GM19193 (cell line): ENCODE measurements around the gene STARD3.

Source experiments
- POLR2A ChIP-seq: IDR thresholded peaks from 4 replicates; pipeline ENCODE4 v1.6.1; 2011; ENCODE audit not compliant: insufficient read depth, insufficient read length; ENCODE audit errors: extremely low read depth

STARD3 gene

DNA sequence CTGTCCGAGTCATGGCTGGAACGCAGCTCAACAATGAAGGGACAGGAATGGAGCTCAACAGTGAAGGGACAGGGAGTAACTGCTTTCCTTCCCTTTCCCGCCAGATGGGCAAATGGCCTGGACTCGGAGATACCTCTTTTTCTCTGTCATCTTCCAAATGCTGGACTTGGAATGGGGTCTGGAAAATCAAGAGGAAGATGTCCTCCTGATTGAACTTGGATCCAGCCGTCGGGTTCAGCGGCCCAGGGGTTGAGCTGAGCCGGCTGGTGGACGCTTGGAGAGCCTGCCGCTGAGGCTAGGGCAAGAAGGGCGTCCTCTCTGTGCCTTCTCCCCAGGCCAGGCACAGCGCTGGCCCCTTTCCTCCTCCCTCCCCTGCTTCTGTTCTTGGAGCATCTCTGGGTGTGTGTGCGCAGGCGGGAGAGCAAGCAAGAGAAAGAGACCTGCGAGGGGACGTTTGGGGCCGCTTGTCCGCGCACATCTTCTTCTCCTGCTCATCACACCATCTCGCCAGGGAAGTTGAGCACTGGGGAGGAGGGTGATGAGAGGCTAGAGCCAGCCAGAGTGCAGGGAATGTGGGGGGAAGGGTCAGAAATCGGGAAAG, 35.8 kb upstream of the STARD3 start:
- TF ChIP-seq POLR2A: no peak

DNA sequence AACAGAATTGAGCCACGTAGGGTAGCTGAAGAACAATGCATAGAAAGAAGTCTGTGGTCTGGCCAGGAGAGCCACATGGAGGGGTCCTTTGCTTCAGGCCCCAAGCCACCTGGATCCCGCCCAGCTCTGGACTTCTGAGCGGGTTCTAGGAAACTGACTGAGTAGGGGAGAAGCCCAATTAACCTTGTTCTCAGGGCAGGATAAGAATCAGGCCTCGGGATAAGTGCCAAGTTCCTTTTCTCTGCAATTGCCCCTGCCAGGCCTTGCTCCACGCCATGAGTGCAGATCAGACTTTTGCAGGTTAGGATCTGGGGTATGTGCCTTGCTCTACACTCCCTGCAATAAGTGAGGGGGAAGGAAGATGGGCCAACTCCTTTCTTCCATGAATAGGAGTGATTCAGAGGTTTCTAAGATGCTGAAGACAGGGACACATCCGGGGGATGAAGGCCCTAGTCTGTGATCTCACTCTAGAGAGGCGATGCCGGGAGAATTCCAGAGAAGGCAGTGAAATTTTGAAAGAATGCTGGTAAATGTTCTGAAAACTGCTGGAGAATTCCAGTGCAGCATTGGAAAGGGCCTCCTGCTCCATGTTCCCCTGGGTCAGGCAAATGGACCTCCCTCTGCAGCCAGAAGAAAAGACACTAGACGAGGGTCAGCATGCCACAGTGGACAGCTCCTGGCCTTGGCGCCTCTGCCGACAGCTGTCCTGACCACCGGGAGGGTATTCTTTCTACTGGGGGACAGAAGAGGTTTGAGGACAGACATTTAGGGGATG, 35.0 kb upstream of the STARD3 start:
- TF ChIP-seq POLR2A: no peak

DNA sequence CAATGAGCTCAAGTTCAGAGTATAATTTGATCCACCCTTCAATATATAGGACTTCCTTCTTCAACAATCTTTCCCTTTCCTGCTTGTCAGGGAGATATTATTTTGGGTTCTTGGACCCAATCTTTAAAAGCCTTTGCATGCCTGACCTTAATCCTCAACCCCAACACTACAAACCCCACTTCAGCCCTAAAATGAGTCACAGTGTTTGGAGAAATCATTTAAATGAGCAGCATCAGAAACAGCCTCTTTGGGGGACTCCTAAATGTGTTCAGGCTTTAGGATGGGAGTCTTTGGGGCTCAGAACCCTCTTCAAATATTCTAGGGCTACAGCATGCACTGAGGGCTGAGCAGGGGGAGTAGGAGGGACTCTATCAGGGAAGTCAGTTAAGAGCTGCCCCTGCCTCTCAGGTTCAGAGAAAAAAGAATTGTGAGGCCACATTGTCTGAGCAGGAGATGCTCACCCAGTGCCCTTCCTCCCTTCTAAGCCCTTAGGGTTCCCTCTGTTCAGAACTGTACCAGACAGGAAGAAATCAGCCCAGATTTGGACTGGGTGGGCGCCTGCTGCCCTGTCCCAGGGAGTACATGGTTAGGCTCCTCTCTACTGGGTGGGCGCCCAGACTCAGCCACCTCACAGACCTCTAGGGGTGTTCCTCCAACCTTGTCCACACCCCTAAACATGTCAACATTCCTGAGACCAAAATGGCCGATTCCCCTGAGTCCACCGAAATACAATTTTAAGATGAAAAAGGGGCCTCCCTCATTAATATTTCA, 34.2 kb upstream of the STARD3 start:
- TF ChIP-seq POLR2A: no peak

DNA sequence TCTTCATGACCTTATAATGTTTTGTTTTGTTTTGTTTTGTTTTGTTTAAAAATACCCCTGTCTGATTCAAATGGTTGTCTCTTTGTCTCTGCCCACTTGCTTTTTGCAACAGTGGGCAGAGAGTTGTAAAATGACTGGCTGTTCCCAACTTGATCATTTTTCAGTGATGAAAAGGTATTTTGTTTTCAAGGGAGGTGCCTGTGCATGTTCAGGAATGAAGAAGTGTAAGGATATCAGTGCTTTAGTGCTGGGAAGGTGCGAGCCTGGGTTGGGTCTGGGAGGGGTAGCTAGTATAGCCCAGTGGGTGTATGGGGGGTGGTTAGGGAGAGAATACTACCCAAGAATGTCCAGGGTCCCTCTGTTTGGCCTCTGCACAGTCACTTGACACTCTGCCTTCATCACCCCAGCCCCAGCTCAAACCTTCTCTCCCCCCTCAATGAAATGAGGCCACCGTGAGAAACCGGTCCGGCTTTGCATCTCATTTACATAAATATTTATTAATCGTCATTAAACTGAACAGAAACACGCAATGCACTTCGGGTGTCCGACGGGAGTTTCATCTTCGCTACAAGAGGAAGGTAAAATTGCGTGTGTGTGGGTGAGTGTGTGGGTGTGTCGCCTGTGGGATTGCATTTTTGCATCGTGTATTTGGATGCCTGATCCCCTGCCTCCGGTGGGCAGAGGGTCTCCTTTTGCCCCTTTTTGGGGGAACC, 33.5 kb upstream of the STARD3 start:
- TF ChIP-seq POLR2A: no peak

DNA sequence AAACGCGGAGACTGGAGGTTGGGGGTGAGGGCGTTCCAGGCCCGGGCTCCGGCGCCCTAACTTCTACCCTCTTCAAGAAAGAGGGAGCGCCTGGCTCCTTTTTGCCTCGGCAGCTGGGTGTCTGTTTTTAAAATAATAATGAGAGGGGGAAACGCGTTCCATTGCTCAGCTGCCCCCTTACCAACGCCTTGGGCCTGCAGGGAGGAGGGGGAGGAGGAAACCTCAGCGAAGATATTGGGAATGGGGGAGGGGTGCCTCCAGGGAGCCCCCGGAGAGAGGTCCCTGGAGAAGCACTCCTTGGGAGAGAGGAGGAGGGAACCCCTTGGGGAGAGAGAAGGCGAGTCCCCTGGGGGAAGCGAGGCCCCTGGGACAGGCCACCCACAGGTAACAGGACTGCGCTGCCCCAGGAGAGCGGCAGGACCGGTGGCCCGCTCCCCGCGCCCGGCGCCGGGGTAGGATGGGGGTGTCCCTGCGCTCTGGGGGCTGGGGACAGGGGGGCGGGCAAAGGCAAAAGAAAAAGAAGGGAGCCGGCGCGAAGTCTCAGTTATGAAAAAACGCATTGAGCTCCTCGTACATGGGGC, 31.9 kb upstream of the STARD3 start:
- no peak for TF ChIP-seq POLR2A

DNA sequence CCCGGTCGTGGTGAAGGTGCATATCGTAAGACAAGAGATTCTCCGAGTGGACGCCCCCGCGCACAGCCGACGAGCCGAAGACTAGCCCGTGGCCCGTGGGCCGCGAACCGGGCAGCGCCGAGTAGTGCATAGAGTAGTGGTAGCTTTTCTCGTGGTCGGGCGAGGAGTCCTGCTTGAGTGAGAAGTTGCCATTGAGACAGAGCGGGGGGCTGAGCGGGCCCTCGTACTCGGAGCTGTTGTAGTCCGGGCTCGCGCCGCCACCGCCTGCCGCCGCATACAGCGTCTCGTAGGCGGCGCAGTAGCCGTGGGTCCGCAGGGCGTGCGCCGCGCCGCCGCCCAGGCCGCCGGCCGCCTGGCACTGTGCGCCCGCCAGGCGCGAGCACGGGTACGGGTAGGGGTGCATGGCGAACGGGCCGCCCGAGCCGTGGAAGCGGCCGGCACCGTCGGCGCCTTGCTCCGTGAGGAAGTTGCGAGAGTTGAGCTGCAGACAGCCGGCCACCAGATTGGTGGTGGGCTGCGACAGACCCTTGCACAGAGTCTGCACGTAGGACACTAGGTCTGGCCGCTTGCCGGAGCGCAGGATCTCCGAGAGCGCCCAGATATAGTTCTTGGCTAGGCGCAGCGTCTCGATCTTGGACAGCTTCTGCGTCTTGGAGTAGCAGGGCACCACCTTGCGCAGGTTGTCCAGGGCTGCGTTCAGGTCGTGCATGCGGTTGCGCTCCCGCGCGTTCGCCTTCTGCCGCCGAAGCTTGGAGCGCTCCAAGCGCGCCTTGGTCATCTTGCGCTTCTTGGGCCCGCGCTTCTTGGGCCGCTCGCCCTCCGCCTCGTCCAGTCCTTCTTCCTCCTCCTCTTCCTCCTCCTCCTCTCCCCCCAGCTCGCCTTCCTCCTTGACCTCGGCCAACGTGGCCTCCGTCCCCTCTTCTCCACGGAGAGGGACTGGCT, 31.2 kb upstream of the STARD3 start:
- no peak for TF ChIP-seq POLR2A

DNA sequence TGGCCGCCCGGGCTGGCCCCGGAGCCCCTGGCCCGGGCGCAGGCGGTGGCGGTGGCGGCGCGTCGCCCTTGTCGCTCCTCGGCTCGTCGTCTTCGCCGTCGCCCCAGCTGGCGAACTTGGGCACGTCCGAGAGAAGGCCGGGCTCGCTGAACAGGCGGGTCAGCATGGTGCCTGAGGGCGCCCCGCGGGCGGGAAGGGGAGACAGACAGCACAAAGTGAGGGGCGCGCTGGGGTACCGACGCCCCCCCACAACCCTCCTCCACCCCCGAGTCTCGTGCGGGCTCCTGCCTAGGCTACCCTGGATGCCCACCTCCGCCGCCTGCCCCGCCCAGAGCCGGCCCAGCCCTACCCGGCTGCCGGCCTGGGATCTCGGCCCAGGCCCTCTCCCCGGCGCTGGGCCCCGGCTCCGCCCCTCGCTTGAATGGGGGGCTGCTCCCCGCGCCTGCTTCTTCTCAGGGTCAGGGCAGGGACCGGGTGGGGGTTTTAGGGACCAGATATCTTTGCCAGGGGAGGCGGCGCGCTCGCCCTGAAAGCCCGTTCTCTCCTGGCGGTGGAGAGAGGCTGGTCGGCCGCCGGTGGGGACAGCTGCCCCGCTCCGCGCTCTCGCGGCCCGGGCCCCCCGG, 30.4 kb upstream of the STARD3 start:
- no peak for TF ChIP-seq POLR2A

DNA sequence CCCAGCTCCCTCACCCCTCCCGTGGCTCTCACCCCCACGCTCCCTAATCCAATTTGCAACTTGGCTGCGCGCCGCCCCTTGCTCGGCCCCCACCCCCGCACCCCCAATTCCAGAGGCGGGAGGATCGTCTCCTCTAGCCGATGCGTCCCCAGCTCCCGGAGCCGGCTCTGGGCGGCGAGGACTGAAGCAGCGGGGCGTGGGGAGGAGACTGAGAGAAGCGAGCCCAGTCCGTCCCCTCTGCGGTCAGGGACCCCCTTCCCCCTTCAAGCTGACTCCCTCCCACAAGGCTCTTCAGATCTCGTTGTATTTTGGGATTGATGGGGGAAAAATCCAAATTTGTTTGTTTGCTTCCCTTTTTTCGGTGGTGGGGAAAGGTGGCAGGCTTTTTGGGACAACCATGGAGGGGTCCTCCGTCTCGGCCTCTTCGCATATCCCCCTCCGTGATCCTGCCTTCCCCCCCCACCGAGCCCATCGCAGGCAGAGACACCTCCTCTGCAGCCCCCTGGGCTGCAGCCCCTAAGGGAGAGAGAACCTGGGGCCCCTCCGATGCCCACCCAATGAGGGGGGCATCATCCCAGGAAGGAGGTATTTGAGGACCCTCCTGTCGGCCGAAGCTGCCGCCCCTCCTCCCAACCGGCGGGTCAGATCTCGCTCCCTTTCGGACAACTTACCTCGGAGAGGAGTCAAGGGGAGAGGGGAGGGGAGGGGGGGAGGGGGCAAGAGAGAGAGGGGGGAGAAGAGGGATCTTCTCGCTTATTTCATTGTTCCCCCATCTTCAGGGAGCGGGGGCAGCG, 29.7 kb upstream of the STARD3 start:
- no peak for TF ChIP-seq POLR2A

DNA sequence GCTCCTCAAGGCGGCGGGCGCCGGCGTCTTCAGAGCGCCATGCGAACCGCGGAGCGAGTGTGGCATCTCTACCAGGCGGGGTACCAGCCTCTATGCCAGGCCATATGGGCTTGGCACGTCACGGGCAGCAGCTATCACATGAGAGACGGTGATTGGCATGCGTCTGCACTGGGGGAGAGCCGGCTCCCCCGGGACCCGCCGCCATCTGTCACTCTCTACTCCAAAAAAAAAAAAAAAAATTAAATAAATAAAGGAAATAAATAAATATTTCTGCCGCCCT, 29.2 kb upstream of the STARD3 start, which contains the start of gene NEUROD2:
Gene NEUROD2, minus strand, starts transcription at position 70 of the 280 bp plus-strand sequence. CDS start 1,321 bp downstream, outside the sequence.
- TF ChIP-seq POLR2A: no peak

DNA sequence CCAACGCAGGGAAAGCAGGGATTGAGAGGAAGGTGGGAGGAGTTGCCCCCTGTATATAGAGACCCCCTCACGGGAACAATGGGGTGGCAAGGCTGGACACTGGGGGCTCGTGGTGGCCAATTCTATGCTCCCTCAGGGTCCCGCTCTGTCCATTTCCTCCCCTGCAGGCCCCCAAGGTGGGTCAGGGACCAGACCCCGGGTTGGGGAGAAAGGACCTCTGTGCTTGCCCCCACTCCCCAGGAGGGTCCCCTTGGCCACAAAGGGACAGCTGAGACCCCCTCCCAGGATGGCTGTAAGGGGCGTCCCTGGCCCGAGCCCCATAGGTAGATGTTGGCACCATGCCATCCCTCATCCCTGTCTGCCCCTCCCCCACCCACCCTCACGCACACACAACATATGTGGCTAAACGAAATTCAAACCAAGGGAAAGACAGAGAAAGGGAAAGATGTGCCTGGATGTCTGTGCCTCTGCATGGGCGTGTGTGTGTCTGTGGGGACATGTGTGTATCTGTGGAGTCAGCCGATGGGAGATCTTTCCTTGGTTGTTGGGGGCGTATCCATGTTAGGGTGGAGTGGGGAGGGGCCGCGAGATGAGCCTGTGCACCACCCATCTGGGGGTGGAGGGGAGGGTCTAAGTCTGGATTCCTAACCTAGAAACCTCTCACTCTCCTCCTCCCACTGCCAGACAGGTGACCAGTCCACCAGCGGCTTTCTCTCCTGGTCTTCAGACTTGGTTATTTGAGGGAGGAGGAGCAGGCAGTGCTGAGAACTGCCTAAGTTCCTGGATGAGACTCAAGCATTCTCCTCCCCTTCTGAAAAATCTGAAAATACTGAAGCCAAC, 28.6 kb upstream of the STARD3 start:
- no peak for TF ChIP-seq POLR2A

DNA sequence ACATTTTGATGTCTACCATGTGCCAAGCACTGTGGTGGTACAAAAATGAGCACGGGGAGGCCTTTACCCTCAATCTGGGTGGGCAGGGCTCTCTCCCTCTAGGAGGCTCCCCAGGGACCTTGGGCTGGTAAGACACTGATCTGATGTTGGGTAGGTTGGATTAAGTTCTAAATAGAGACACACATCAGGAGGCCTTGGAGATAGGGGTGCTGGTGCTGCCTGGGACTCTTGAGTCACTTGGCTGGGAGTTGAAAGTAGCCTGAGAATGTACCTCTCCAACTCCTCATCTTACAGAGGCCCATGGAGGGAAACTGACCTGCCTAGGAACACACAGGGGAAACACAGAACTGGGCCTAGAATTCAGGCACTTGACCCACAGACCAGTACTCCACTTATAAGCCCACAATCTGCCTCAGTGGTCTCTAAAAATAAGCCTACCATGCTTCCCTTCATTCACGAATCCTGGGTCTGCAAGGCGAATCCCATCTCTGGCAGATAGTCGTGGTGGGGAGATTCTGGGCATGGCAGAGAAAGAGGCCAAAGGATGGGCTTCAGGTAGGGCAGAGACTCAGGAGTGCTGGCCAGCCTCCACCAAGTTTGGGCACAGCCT, 27.4 kb upstream of the STARD3 start:
- TF ChIP-seq POLR2A: no peak
